GM12873 (cell line): ENCODE data around the gene FKBP7.

Source experiments
- CTCF ChIP-seq: IDR thresholded peaks from 2 replicates; pipeline ENCODE4 v1.5.1; 2012; ENCODE audit warnings: low read depth, mild to moderate bottlenecking, moderate library complexity, low read length, control low read depth; ENCODE audit not compliant: insufficient read depth; ENCODE audit errors: missing control alignments

Gene FKBP7

GRCh38 chr2:178506524-178506923 is 28.1 kb upstream of the FKBP7 start:
- TF ChIP-seq CTCF: no peak

GRCh38 chr2:178506101-178506500 is 27.7 kb upstream of the FKBP7 start:
- no peak for TF ChIP-seq CTCF

DNA sequence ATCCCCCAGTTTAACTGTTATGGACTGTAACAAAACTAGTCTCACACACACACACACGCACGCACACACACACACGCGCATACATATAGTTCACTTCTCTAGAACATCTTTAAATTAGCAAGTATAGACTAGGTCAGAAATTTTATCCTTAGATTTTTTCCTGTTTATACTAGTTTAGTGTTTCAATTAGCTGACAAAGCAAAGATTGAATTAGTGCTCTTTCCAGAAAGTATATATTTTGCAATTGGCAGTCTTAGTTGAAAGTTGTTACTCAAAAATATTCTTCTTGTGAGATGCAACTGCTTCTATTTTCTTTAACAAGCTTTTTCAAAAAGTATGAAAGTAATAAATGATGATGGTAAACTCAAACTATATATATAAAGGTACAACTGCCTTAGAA is 24.4 kb upstream of the FKBP7 start:
- TF ChIP-seq CTCF: no peak

DNA sequence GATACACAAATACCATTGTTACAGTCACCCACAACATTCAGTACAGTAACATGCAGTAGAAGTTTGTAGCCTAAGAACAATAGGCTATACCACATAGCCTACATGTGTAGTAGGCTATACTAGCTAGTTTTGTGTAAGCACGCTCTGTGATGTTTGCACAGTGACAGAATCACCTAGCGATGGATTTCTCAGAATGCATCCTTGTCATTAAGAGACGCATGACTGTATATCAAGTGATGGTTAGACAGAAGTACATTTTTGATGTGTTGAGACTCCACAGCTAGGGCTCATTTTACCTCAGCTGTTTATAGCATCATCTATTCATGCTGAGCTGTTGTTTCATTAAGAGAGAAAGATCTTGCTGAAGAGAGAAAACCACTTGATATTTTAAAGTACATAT is 21.2 kb upstream of the FKBP7 start:
- no peak for TF ChIP-seq CTCF

DNA sequence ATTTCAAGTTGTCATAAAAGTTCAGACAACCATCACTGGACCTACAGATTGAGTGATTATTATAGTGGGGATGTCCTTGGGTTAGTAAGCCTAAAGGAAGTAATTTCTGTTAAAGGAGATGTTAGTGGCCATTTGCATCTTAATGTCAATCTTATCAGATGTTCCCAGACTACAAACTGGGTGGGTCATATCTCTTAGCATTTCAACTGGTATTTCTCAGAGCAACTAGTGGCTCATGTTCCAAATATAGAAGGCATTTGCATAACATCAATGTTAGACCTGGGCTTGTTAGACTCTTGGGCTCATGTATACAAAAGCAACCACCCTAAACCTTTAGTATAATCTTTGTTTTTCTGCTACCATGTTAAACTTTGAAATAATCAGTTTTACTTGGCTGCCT is 19.7 kb upstream of the FKBP7 start:
- no peak for TF ChIP-seq CTCF

DNA sequence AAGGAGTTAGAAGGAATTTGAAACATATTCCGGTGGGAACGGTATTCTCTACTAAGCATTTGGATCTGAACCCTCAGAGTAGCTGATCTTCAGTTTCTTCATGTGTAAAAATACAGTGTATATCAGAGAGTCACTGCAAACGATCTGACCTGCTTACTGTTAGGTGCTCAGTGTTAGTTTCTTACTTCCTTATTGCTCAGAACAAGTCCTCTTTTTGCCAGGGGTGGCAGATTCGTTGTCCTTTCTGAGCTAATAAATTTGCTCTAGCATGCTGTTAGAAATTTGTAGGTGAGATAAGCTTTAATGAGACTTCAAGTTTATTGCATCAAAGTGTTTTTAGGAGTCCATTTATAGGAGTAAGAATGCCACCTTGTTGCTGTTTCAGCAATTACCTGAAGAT is 17.6 kb upstream of the FKBP7 start:
- TF ChIP-seq CTCF: no peak

DNA sequence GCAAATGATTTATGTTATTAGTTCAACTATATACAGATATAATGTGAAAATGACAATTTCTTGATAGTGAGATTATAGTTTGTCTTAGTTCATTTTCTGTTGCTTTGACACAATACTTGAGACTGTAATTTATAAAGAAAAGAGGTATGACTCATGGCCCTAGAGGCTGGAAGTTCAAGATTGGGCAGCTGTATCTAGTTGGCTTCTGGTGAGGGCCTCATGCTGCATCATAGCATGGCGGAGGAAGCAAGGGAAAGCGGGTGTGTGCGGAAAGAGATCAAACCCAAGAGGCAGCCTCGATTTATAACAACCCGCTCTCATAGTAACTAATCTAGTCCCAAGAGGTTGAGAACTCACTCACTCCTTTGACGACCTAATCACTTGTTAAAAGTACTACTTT is 13.2 kb upstream of the FKBP7 start:
- TF ChIP-seq CTCF: no peak

GRCh38 chr2:178485356-178485755 is 7.0 kb upstream of the FKBP7 start:
- no peak for TF ChIP-seq CTCF
